Endothelial cell of umbilical vein (primary cell): Measurements from ENCODE around the gene PLEKHO1. TPM values are rescaled to one million over a fixed set of nuclear protein-coding genes. Genes with fewer than 3 reads are reported as not detected.

Experiments
- BruUV-seq: library from RNA; stranded (reverse); fragments of 400-500 nt; replicated peaks from 2 replicates; lab custom pipeline; 2021; lab: Mats Ljungman, UMichigan
- CTCF ChIA-PET: fragments of 300-600, 350-600 bp; sonication (Branson Sonifier 250); formaldehyde crosslinking; loops from one replicate; lab custom pipeline; 2021; ENCODE audit warnings: antibody characterized with exemption, inconsistent platforms; lab: Charles Lee
- POLR2A ChIA-PET: fragments of 300-600, 350-600 bp; sonication (Branson Sonifier 250); formaldehyde crosslinking; loops from one replicate; lab custom pipeline; 2021; ENCODE audit warnings: antibody characterized with exemption, inconsistent platforms; lab: Charles Lee
- DNase-seq: peaks from one replicate; pipeline ENCODE4 v3.0.0-alpha.2; 2011; ENCODE audit warnings: low read depth, low spot score
- FAIRE-seq: peaks from 2 replicates; lab custom pipeline; 2011; peaks lifted over from hg19 to GRCh38; lab: Jason Lieb, UNC
- H2AFZ ChIP-seq: 2 replicates; pipeline ENCODE4 v1.6.0; 2012; ENCODE audit warnings: low read depth, low read length, control low read depth, inconsistent platforms
- H3K27ac ChIP-seq: 2 replicates; pipeline ENCODE4 v1.5.1; 2011; ENCODE audit warnings: low read depth, mild to moderate bottlenecking, control low read depth, low read length, moderate library complexity; ENCODE audit not compliant: insufficient read depth
- H3K27me3 ChIP-seq, 2 experiments: 2 replicates each; pipeline versions ENCODE4 v1.6.0 to v1.6.1; 2011; ENCODE audit warnings: low read length in 2 of 2, mixed read lengths in 1 of 2; ENCODE audit not compliant: control insufficient read depth in 2 of 2, insufficient read depth in 2 of 2
- H3K36me3 ChIP-seq, 2 experiments: 2 replicates in 1 of 2; 3 replicates in 1 of 2; pipeline ENCODE4 v1.5.1; 2011; ENCODE audit warnings: low read length in 2 of 2, mild to moderate bottlenecking in 1 of 2, moderate library complexity in 1 of 2; ENCODE audit not compliant: control insufficient read depth in 2 of 2, insufficient read depth in 2 of 2; ENCODE audit errors: extremely low read depth in 1 of 2
- H3K4me1 ChIP-seq: 3 replicates; pipeline ENCODE4 v1.5.1; 2011; ENCODE audit warnings: mild to moderate bottlenecking, low read length; ENCODE audit not compliant: control insufficient read depth, insufficient read depth; ENCODE audit errors: extremely low read depth
- H3K4me2 ChIP-seq: 2 replicates; pipeline ENCODE4 v1.6.1; 2011; ENCODE audit warnings: low read length, control low read depth, mixed read lengths; ENCODE audit not compliant: insufficient read depth
- H3K4me3 ChIP-seq, 3 experiments: fragments of 200-600 bp in 1 of 3; sonication (generic), shearing (Covaris generic) in 1 of 3; replicated peaks in 1 of 3; 2 replicates each; pipeline ENCODE4 v1.5.1; 2011 to 2016; ENCODE audit warnings: control low read depth in 3 of 3, low read length in 3 of 3, mild to moderate bottlenecking in 2 of 3, inconsistent platforms in 1 of 3, low read depth in 1 of 3, moderate library complexity in 1 of 3; ENCODE audit not compliant: insufficient read depth in 1 of 3
- H3K79me2 ChIP-seq: 2 replicates; pipeline ENCODE4 v1.6.0; 2012; ENCODE audit warnings: low read length, inconsistent platforms; ENCODE audit not compliant: control insufficient read depth, insufficient read depth
- H3K9ac ChIP-seq: replicated peaks from 2 replicates; pipeline ENCODE3; 2011; ENCODE audit warnings: low read length, control low read depth; ENCODE audit not compliant: insufficient read depth; ENCODE audit errors: extremely low read depth
- H3K9me1 ChIP-seq: replicated peaks from 3 replicates; pipeline ENCODE4 v1.6.0; 2011; ENCODE audit warnings: mild to moderate bottlenecking, low read length; ENCODE audit not compliant: control insufficient read depth, insufficient read depth; ENCODE audit errors: extremely low read depth
- H3K9me3 ChIP-seq: replicated peaks from 2 replicates; pipeline ENCODE4 v1.5.1; 2012; ENCODE audit warnings: low read length, inconsistent platforms; ENCODE audit not compliant: control insufficient read depth, insufficient read depth
- H4K20me1 ChIP-seq: replicated peaks from 2 replicates; pipeline ENCODE3; 2011; ENCODE audit warnings: mild to moderate bottlenecking, low read length; ENCODE audit not compliant: control insufficient read depth, insufficient read depth; ENCODE audit errors: extremely low read depth
- CTCF ChIP-seq, 2 donors: IDR thresholded peaks; 1 replicate in 1 of 2; 2 replicates in 1 of 2; pipeline ENCODE4 v1.5.1; 2011; ENCODE audit warnings: low read length in 2 of 2, mild to moderate bottlenecking in 2 of 2, moderate library complexity in 2 of 2, control low read depth in 1 of 2, inconsistent platforms in 1 of 2, low read depth in 1 of 2; ENCODE audit not compliant: insufficient read depth in 1 of 2; ENCODE audit errors: extremely low read depth in 1 of 2
- EZH2 ChIP-seq: IDR thresholded peaks from 2 replicates; pipeline ENCODE4 v1.6.1; 2012; ENCODE audit warnings: borderline replicate concordance, low read depth, mild to moderate bottlenecking, moderate library complexity, low read length, inconsistent platforms; ENCODE audit not compliant: severe bottlenecking
- FOS ChIP-seq: IDR thresholded peaks from 2 replicates; pipeline ENCODE4 v1.6.1; 2011; ENCODE audit warnings: mild to moderate bottlenecking, low read length, moderate library complexity, borderline replicate concordance; ENCODE audit not compliant: insufficient read depth
- GATA2 ChIP-seq: IDR thresholded peaks from 2 replicates; pipeline ENCODE4 v1.7.0; 2011; ENCODE audit warnings: low read depth, mild to moderate bottlenecking, moderate library complexity, mixed read lengths, low read length; ENCODE audit not compliant: insufficient read length, insufficient read depth
- JUN ChIP-seq: IDR thresholded peaks from 2 replicates; pipeline ENCODE4 v1.6.1; 2011; ENCODE audit warnings: borderline replicate concordance, low read depth; ENCODE audit not compliant: insufficient read length, insufficient read depth
- MAX ChIP-seq: IDR thresholded peaks from 2 replicates; pipeline ENCODE4 v1.6.1; 2011; ENCODE audit not compliant: insufficient read depth, insufficient read length
- MYC ChIP-seq: IDR thresholded peaks from one replicate; pipeline ENCODE4 v1.6.1; 2011; ENCODE audit warnings: mild to moderate bottlenecking, low read depth, low read length
- POLR2A ChIP-seq: IDR thresholded peaks from 2 replicates; pipeline ENCODE4 v1.6.1; 2012; ENCODE audit warnings: low read depth, mild to moderate bottlenecking, control low read depth, low read length
- POLR2AphosphoS5 ChIP-seq: IDR thresholded peaks from 2 replicates; pipeline ENCODE4 v1.6.1; 2012; ENCODE audit warnings: low read depth, mild to moderate bottlenecking, control low read depth, low read length, moderate library complexity; ENCODE audit not compliant: insufficient read depth
- dilution Hi-C: fragments of 300-500 bp; cut with MboI; formaldehyde crosslinking; loops from one replicate; pipeline ENCODE4 v1.15.0; 2019; ENCODE audit warnings: low sequenced_read_pairs; ENCODE audit not compliant: extremely low pct_ligation_motif_present
- intact Hi-C: fragments of 100-400 bp; cut with micrococcal nuclease; formaldehyde crosslinking; loops from one replicate; pipeline ENCODE4 v1.10.0; 2022
- polyA plus RNA-seq, 4 experiments: library from polyadenylated mRNA; depleted of rRNA in 3 of 4; stranded (reverse) in 3 of 4; unstranded in 1 of 4; fragments of >200 nt; gene quantifications; 2 replicates each; pipeline versions ENCODE4 v1.2.1 to v1.2.3, GENCODE V29; 2011 to 2012; ENCODE audit warnings: missing spikeins in 1 of 4
- total RNA-seq: library from RNA; stranded (reverse); gene quantifications from 2 replicates; pipeline ENCODE4 v1.2.3, GENCODE V29; 2021

The PLEKHO1 gene
- total and polyA plus RNA-seq, 2 donors (not counting 3 experiments of a cell fraction or from before 2014, with no cell fraction given): 59.8 to 101 TPM

DNA sequence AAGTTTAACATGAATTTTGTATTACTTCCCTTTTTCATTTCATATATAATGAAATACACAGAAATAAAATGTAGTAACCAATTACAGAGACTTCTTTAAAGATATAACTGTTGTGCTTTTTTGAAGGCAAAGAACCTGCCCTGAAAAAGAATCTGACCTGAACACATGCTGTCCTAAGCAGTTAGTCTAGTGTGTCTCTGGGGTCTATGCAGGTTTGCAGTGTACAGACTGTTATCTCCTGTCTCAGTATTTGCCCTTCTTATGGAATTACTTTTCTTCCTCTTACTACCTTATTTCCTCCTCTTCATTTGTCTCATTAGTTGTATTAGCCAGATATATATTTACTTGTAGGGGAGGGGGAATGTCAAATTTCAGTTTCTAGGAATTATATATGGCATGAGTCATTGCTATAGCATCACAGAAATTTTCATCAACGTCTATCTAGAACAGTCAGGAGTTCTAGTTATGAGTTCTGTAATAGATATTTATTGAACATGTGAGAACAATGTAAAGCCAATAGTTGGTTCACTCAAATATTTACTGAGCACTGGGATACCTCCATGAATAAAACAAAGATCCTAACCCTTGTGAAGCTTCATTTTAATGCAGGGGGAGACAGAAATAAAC, 28.4 kb upstream of the PLEKHO1 start:
- peak; percentile 44 for FAIRE-seq
- no peak overlapping the region for H3K4me2 ChIP-seq
- H3K4me3 ChIP-seq: no peak overlapping the region
- no peaks in the 10 kb centered on the region for H3K9me3 ChIP-seq
- H3K9ac ChIP-seq: no peak overlapping the region
- H3K79me2 ChIP-seq: no peaks in the 10 kb centered on the region
- CTCF ChIA-PET: interaction anchor here (1.3 kb wide), 1 partner anchor 48 kb away, joined by 4 read pairs; no protein-coding TSS in a partner anchor
- dilution Hi-C loops (no loop called here), intact Hi-C loops (no loop called here)
- TF ChIP-seq FOS (no peak), POLR2A (no peak), JUN (peak; percentile 14)
- H2AFZ ChIP-seq: no peak overlapping the region
- H3K27ac ChIP-seq: no peak overlapping the region
- H4K20me1 ChIP-seq: no peaks in the 10 kb centered on the region
- no peaks in the 10 kb centered on the region for H3K4me1 ChIP-seq
- DNase-seq: no peak
- H3K9me1 ChIP-seq: no peaks in the 10 kb centered on the region
- no peaks in the 10 kb centered on the region for H3K27me3 ChIP-seq
- POLR2A ChIA-PET: no interaction called here
- BruUV-seq: no TSS peak
- no peaks in the 10 kb centered on the region for H3K36me3 ChIP-seq

- ChIA-PET CTCF (interaction anchor here (1.6 kb wide), 1 partner anchor 60 kb away, joined by 9 read pairs; no protein-coding TSS in a partner anchor), POLR2A (no interaction called here)
- no peaks in the 10 kb centered on the region for H3K27me3 ChIP-seq
- H2AFZ ChIP-seq: no peak overlapping the region
- H3K79me2 ChIP-seq: no peaks in the 10 kb centered on the region
- no peaks in the 10 kb centered on the region for H3K9me3 ChIP-seq
- no peak overlapping the region for H3K9ac ChIP-seq
- no peaks in the 10 kb centered on the region for H4K20me1 ChIP-seq
- H3K9me1 ChIP-seq: no peaks in the 10 kb centered on the region
- dilution Hi-C loops: no loop called here
- H3K36me3 ChIP-seq: no peaks in the 10 kb centered on the region
- no peak for DNase-seq
- TF ChIP-seq POLR2AphosphoS5 (no peak), MAX (no peak), GATA2 (no peak), POLR2A (no peak), FOS (no peak), MYC (no peak), CTCF (IDR thresholded peaks at IDR 0.05; ENCODE audit: extremely low read depth in 1 of 2, insufficient read depth in 1 of 2, low read depth in 1 of 2, low read length in 2 of 2) (no peak), JUN (no peak), EZH2 (no peak)
- H3K4me1 ChIP-seq: no peaks in the 10 kb centered on the region
- no TSS peak for BruUV-seq
- intact Hi-C loops: no loop called here
- no peak overlapping the region for H3K4me2 ChIP-seq
- no peak overlapping the region for H3K27ac ChIP-seq
- H3K4me3 ChIP-seq: no peak overlapping the region
- no peak for FAIRE-seq
Observed at GRCh38 chr1:150126811-150127210, 22.9 kb upstream of the PLEKHO1 start.
